BJ (cell line): Measurements from ENCODE around the gene CCDC107. TPM values are rescaled to one million over a fixed set of nuclear protein-coding genes. Genes with fewer than 3 reads are reported as not detected.

ENCODE experiments used
- CTCF ChIA-PET: fragments of 350-600 bp; formaldehyde crosslinking; extraction: SDS; loops from one replicate; lab custom pipeline; 2021; ENCODE audit warnings: antibody characterized with exemption, inconsistent platforms; lab: Yijun Ruan, JAX
- POLR2A ChIA-PET: fragments of 300-600 bp; sonication (Branson Sonifier 250); formaldehyde crosslinking; extraction: SDS; loops from one replicate; lab custom pipeline; 2021; ENCODE audit warnings: antibody characterized with exemption; lab: Charles Lee
- DNase-seq: peaks from one replicate; pipeline ENCODE4 v3.0.0-alpha.2; 2011; ENCODE audit warnings: low read depth
- H3K27me3 ChIP-seq: 2 replicates; pipeline ENCODE4 v1.6.0; 2011; ENCODE audit warnings: low read length; ENCODE audit not compliant: control insufficient read depth, insufficient read depth
- H3K36me3 ChIP-seq: 2 replicates; pipeline ENCODE4 v1.5.1; 2011; ENCODE audit warnings: low read length; ENCODE audit not compliant: control insufficient read depth, insufficient read depth
- H3K4me3 ChIP-seq: 2 replicates; pipeline ENCODE4 v1.5.1; 2011; ENCODE audit warnings: low read depth, mild to moderate bottlenecking, control low read depth, low read length
- CTCF ChIP-seq: IDR thresholded peaks from 2 replicates; pipeline ENCODE4 v1.5.1; 2011; ENCODE audit warnings: low read depth, mild to moderate bottlenecking, control low read depth, inconsistent platforms, low read length, moderate library complexity; ENCODE audit not compliant: insufficient read depth
- polyA plus RNA-seq: library from polyadenylated mRNA; depleted of rRNA; stranded (reverse); fragments of >200 nt; gene quantifications from 2 replicates; pipeline ENCODE4 v1.2.3, GENCODE V29; 2011

CCDC107 gene
- polyA plus RNA-seq, 1 experiment = 27.9 TPM

DNA sequence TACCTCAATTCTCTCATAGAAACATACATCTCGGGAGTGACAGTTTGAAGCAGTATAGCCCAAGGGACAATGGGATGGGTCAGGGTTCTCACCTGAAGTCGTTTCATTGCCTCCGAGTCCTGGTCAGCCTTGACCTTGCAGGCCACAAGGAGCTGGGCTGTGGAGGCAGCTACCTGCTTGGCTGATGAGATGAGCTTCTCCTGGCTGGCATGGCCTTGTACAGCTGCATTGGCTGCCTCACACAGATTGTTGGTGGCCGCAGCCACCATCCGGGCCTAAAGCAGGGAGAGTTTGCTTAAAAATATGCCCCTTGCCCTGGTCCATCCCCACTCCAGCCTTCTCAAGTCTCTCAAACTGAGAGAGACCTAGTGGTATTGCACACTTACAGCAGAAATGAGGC lies 40.1 kb downstream of the CCDC107 start:
- no peak for TF ChIP-seq CTCF
- ChIA-PET POLR2A (no interaction called here), CTCF (interaction anchor here (1.1 to 8.9 kb wide), 7 partner anchors 8 to 41 kb away, joined by 3 to 177 read pairs (median 34); partner anchors contain the start of genes ARHGEF39, CCDC107 and RMRP)
- H3K4me3 ChIP-seq = no peak overlapping the region
- peaks cover 47% of the 10 kb centered on the region for H3K36me3 ChIP-seq
- DNase-seq = no peak
- H3K27me3 ChIP-seq = no peaks in the 10 kb centered on the region

- no peak for DNase-seq
- POLR2A ChIA-PET = interaction anchor here (1.0 kb wide), 1 partner anchor 9 kb away, joined by 24 read pairs; no protein-coding TSS in a partner anchor
- TF ChIP-seq CTCF = no peak
- CTCF ChIA-PET = interaction anchor here (1.6 to 8.9 kb wide), 3 partner anchors 12 to 38 kb away, joined by 6 to 177 read pairs (median 116); no protein-coding TSS in a partner anchor
- H3K36me3 ChIP-seq = peaks cover 63% of the 10 kb centered on the region
- H3K27me3 ChIP-seq = no peaks in the 10 kb centered on the region
- H3K4me3 ChIP-seq = no peak overlapping the region
These were observed 41.9 kb downstream of the CCDC107 start for GRCh38 chr9:35700031-35700430.

DNA sequence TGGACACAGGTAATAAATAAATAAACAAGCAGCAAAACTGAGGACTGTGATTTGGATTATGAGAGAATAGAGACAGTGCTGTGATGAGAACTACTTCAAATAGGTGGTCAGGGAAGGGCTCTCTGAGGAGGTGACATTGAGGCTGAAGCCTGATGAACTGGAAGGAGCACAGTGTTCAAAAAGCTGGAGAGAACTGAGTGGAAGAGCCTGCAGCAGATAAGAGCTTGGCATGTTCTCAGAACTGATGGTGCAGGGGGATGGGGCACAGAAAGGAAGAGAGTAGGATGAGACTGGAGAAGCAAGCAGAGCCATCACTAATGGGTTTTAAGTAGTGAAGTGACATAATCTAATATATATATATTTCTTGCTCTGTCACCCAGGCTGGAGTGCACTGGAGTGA lies 42.9 kb downstream of the CCDC107 start:
- no peak for DNase-seq
- ChIA-PET POLR2A (interaction anchor here (1.0 kb wide), 1 partner anchor 10 kb away, joined by 24 read pairs; no protein-coding TSS in a partner anchor), CTCF (interaction anchor here (0.8 to 8.9 kb wide), 4 partner anchors 11 to 39 kb away, joined by 3 to 177 read pairs (median 61); partner anchors contain the start of gene TPM2)
- peaks cover 72% of the 10 kb centered on the region for H3K36me3 ChIP-seq
- H3K27me3 ChIP-seq = no peaks in the 10 kb centered on the region
- no peak overlapping the region for H3K4me3 ChIP-seq
- no peak for TF ChIP-seq CTCF

DNA sequence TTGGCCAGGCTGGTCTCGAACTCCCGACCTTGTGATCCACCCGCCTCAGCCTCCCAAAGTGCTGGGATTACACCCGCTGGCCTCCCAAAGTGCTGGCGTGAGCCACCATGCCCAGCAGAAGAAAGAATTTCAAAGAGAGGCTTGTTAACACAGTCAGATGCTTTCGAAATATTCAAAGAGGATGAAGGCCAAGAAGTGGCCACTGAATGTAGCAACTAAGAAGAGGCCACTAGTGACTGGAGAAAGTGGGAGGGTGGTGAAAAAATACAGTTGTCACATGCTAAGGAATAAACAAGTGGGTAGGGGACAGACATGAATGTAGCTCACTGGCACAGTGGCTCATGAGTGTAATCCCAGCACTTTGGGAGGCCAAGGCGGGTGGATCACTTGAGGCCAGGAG lies 44.6 kb downstream of the CCDC107 start:
- ChIA-PET CTCF (interaction anchor here (1.6 kb wide), 1 partner anchor 24 kb away, joined by 3 read pairs; no protein-coding TSS in a partner anchor), POLR2A (no interaction called here)
- Histone ChIP-seq H3K36me3 (peaks cover 82% of the 10 kb centered on the region), H3K27me3 (no peaks in the 10 kb centered on the region), H3K4me3 (no peak overlapping the region)
- DNase-seq = no peak
- TF ChIP-seq CTCF = no peak

- CTCF ChIA-PET = interaction anchor here (1.6 to 16.4 kb wide), 2 partner anchors 7 to 22 kb away, joined by 3 to 177 read pairs; no protein-coding TSS in a partner anchor
These were observed 46.0 kb downstream of the CCDC107 start for GRCh38 chr9:35703906-35704672.

More at GRCh38 chr9:35703906-35704672, 46.0 kb downstream of the CCDC107 start:
- Histone ChIP-seq H3K27me3 (no peaks in the 10 kb centered on the region), H3K36me3 (peaks cover 77% of the 10 kb centered on the region), H3K4me3 (no peak overlapping the region)
- no peak for DNase-seq
- POLR2A ChIA-PET = no interaction called here
- no peak for TF ChIP-seq CTCF
